IMR-90 (cell line): ENCODE results near the gene TSPEAR. TPM values are rescaled to one million over a fixed set of nuclear protein-coding genes. Genes with fewer than 3 reads are reported as not detected.

ENCODE experiments used
- ATAC-seq: fragments of 200-7000 bp; cut with Tn5 transposase; 2 replicates; pipeline ENCODE4 v1.9.1; 2020; ENCODE audit warnings: low read depth, mild to moderate bottlenecking, moderate library complexity
- BruUV-seq: library from RNA; stranded (reverse); fragments of 400-500 nt; replicated peaks from 2 replicates; lab custom pipeline; 2021; lab: Mats Ljungman, UMichigan
- CTCF ChIA-PET: fragments of 300-600 bp; formaldehyde crosslinking; extraction: SDS; loops from one replicate; lab custom pipeline; 2021; ENCODE audit warnings: antibody characterized with exemption; lab: Yijun Ruan, JAX
- POLR2A ChIA-PET: fragments of 300-600 bp; sonication (Branson Sonifier 250); formaldehyde crosslinking; loops from one replicate; lab custom pipeline; 2022; ENCODE audit warnings: antibody characterized with exemption; ENCODE audit not compliant: unreplicated experiment; lab: Charles Lee
- DNase-seq: peaks from one replicate; pipeline ENCODE4 v3.0.0; 2013
- H2AFZ ChIP-seq: replicated peaks from 2 replicates; pipeline ENCODE3; 2013; ENCODE audit warnings: low read length, mild to moderate bottlenecking; ENCODE audit not compliant: poor library complexity
- H2AK5ac ChIP-seq: 2 replicates; pipeline ENCODE4 v1.6.1; 2013; ENCODE audit warnings: low read depth, low read length, inconsistent platforms
- H2AK9ac ChIP-seq: replicated peaks from 2 replicates; pipeline ENCODE3; 2013; ENCODE audit warnings: mild to moderate bottlenecking, low read depth, low read length, moderate library complexity; ENCODE audit not compliant: poor library complexity
- H2BK120ac ChIP-seq: 2 replicates; pipeline ENCODE4 v1.6.1; 2013; ENCODE audit warnings: low read depth, low read length, inconsistent platforms
- H2BK15ac ChIP-seq: 3 replicates; pipeline ENCODE4 v1.6.1; 2013; ENCODE audit warnings: low read depth, low read length, inconsistent platforms
- H2BK20ac ChIP-seq: 2 replicates; pipeline ENCODE4 v1.6.1; 2013; ENCODE audit warnings: low read depth, mild to moderate bottlenecking, inconsistent platforms, low read length, moderate library complexity
- H2BK5ac ChIP-seq: 2 replicates; pipeline ENCODE4 v1.6.1; 2013; ENCODE audit warnings: mild to moderate bottlenecking, low read depth, low read length, inconsistent platforms; ENCODE audit not compliant: poor library complexity, severe bottlenecking
- H3K14ac ChIP-seq: replicated peaks from 2 replicates; pipeline ENCODE4 v1.6.1; 2013; ENCODE audit warnings: low read depth, low read length, inconsistent platforms
- H3K18ac ChIP-seq: 2 replicates; pipeline ENCODE4 v1.6.1; 2013; ENCODE audit warnings: low read depth, low read length, control low read depth
- H3K23ac ChIP-seq: 2 replicates; pipeline ENCODE4 v1.6.1; 2013; ENCODE audit warnings: low read depth, low read length, inconsistent platforms
- H3K27ac ChIP-seq: 2 replicates; pipeline ENCODE4 v1.5.1; 2013; ENCODE audit warnings: mild to moderate bottlenecking, control low read depth, low read length; ENCODE audit not compliant: insufficient read depth
- H3K27me3 ChIP-seq: 2 replicates; pipeline ENCODE4 v1.6.1; 2013; ENCODE audit warnings: low read length; ENCODE audit not compliant: control insufficient read depth, insufficient read depth
- H3K36me3 ChIP-seq: 2 replicates; pipeline ENCODE4 v1.6.1; 2013; ENCODE audit warnings: low read length, mixed read lengths; ENCODE audit not compliant: control insufficient read depth, insufficient read depth
- H3K4ac ChIP-seq: 2 replicates; pipeline ENCODE4 v1.6.1; 2013; ENCODE audit warnings: low read depth, low read length, inconsistent platforms
- H3K4me1 ChIP-seq: 2 replicates; pipeline ENCODE4 v1.6.1; 2013; ENCODE audit warnings: low read length, mixed read lengths; ENCODE audit not compliant: control insufficient read depth, insufficient read depth
- H3K4me2 ChIP-seq: 2 replicates; pipeline ENCODE4 v1.6.1; 2013; ENCODE audit warnings: low read depth, mild to moderate bottlenecking, control low read depth, low read length, moderate library complexity
- H3K4me3 ChIP-seq: 2 replicates; pipeline ENCODE4 v1.5.1; 2013; ENCODE audit warnings: low read depth, mild to moderate bottlenecking, control low read depth, low read length, moderate library complexity; ENCODE audit not compliant: insufficient read depth
- H3K56ac ChIP-seq: 2 replicates; pipeline ENCODE4 v1.6.1; 2013; ENCODE audit warnings: low read length, inconsistent platforms; ENCODE audit not compliant: insufficient read depth; ENCODE audit errors: extremely low read depth
- H3K79me1 ChIP-seq, 2 experiments: 2 replicates each; pipeline ENCODE4 v1.6.1; 2013; ENCODE audit warnings: low read length in 2 of 2, inconsistent platforms in 1 of 2, low read depth in 1 of 2
- H3K9ac ChIP-seq: 2 replicates; pipeline ENCODE4 v1.6.1; 2013; ENCODE audit warnings: low read depth, low read length, control low read depth
- H3K9me1 ChIP-seq: 2 replicates; pipeline ENCODE4 v1.6.1; 2013; ENCODE audit warnings: low read length, inconsistent platforms; ENCODE audit not compliant: insufficient read depth
- H3K9me3 ChIP-seq: 2 replicates; pipeline ENCODE4 v1.6.1; 2013; ENCODE audit warnings: low read length; ENCODE audit not compliant: control insufficient read depth, insufficient read depth
- H4K20me1 ChIP-seq: 2 replicates; pipeline ENCODE4 v1.6.1; 2013; ENCODE audit warnings: low read length, inconsistent platforms; ENCODE audit not compliant: insufficient read depth
- H4K5ac ChIP-seq: 2 replicates; pipeline ENCODE4 v1.6.1; 2013; ENCODE audit warnings: mild to moderate bottlenecking, low read depth, low read length, control low read depth
- H4K8ac ChIP-seq, 2 experiments: 2 replicates each; pipeline ENCODE4 v1.6.1; 2013; ENCODE audit warnings: low read depth in 2 of 2, low read length in 2 of 2, control low read depth in 1 of 2, inconsistent platforms in 1 of 2
- H4K91ac ChIP-seq: 2 replicates; pipeline ENCODE4 v1.6.1; 2013; ENCODE audit warnings: low read depth, low read length, inconsistent platforms; ENCODE audit not compliant: insufficient read depth
- BHLHE40 ChIP-seq: fragments of 150-350 bp; IDR thresholded peaks from 2 replicates; pipeline ENCODE4 v1.6.1; 2016; ENCODE audit warnings: mild to moderate bottlenecking, low read depth, low read length
- CEBPB ChIP-seq: IDR thresholded peaks from 2 replicates; pipeline ENCODE4 v1.6.1; 2012; ENCODE audit warnings: low read depth, low read length, improper control_type of control experiment
- CTCF ChIP-seq: conservative IDR thresholded peaks from 2 replicates; pipeline ENCODE4 v1.5.1; 2012; ENCODE audit warnings: mild to moderate bottlenecking, low read depth, low read length, improper control_type of control experiment
- MAFK ChIP-seq: IDR thresholded peaks from 2 replicates; pipeline ENCODE4 v1.6.1; 2012; ENCODE audit warnings: low read depth, low read length, improper control_type of control experiment
- POLR2A ChIP-seq: IDR thresholded peaks from 2 replicates; pipeline ENCODE4 v1.6.1; 2012; ENCODE audit warnings: mild to moderate bottlenecking, low read depth, low read length
- RAD21 ChIP-seq: IDR thresholded peaks from 2 replicates; pipeline ENCODE4 v1.6.1; 2012; ENCODE audit warnings: low read length, improper control_type of control experiment
- RCOR1 ChIP-seq: IDR thresholded peaks from 2 replicates; pipeline ENCODE4 v1.6.1; 2012; ENCODE audit warnings: mild to moderate bottlenecking, low read length, improper control_type of control experiment; ENCODE audit not compliant: insufficient replicate concordance
- RFX5 ChIP-seq: IDR thresholded peaks from 2 replicates; pipeline ENCODE4 v1.8.0; 2012; ENCODE audit warnings: low read depth, mild to moderate bottlenecking, low read length, moderate library complexity
- SMC3 ChIP-seq: fragments of 150-350 bp; IDR thresholded peaks from 2 replicates; pipeline ENCODE4 v1.6.1; 2016; ENCODE audit warnings: low read depth, mild to moderate bottlenecking, antibody characterized with exemption, low read length, moderate library complexity
- USF2 ChIP-seq: fragments of 150-350 bp; IDR thresholded peaks from 2 replicates; pipeline ENCODE4 v1.6.1; 2017; ENCODE audit warnings: mild to moderate bottlenecking, antibody characterized with exemption, low read length, low read depth
- WGBS, 2 experiments: methylation state at CpG; one replicate each; pipeline versions ENCODE4 v1.1.5 to v1.1.7; 2013; ENCODE audit warnings: missing lambda C conversion rate in 2 of 2; ENCODE audit not compliant: insufficient read length in 1 of 2; ENCODE audit errors: extremely low coverage in 2 of 2; 5-methylcytosine and 5-hydroxymethylcytosine counted together
- dilution Hi-C: fragments of 300-500 bp; cut with HindIII; formaldehyde crosslinking; loops from one replicate; pipeline ENCODE4 v1.14.3; 2018; ENCODE audit warnings: low sequenced_read_pairs; ENCODE audit not compliant: unreplicated experiment
- in situ Hi-C: fragments of 300-500 bp; cut with MboI; formaldehyde crosslinking; loops from 3 replicates; pipeline ENCODE4 v1.14.3; 2019; ENCODE audit warnings: low sequenced_read_pairs, inconsistent platforms, mixed read lengths
- intact Hi-C: fragments of 100-400 bp; cut with micrococcal nuclease; formaldehyde crosslinking; loops from 2 replicates; pipeline ENCODE4 v1.10.0; 2022
- polyA plus RNA-seq, 3 experiments: library from polyadenylated mRNA; depleted of rRNA; stranded (reverse); fragments of >200 nt; gene quantifications; 2 replicates each; pipeline ENCODE4 v1.2.3, GENCODE V29; 2012; ENCODE audit warnings: low replicate concordance in 1 of 3
- total RNA-seq: library from RNA; depleted of rRNA; stranded (reverse); fragments of >200 nt; gene quantifications from 2 replicates; pipeline ENCODE4 v1.2.3, GENCODE V29; 2012

The TSPEAR gene
- total and polyA plus RNA-seq, 2 of the 4 experiments (the other 2 are of a cell fraction): not detected

- Histone ChIP-seq H3K56ac (no peak overlapping the region), H4K20me1 (no peaks in the 10 kb centered on the region), H3K36me3 (no peaks in the 10 kb centered on the region), H2BK5ac (no peak overlapping the region), H3K27ac (no peak overlapping the region), H3K9ac (no peak overlapping the region), H4K8ac (no peak overlapping the region), H3K4me3 (no peak overlapping the region), H3K9me3 (peaks cover 4% of the 10 kb centered on the region; the same call in 1 of the 2 replicates), H4K5ac (no peak overlapping the region), H2BK20ac (no peak overlapping the region), H3K4ac (no peak overlapping the region), H3K18ac (no peak overlapping the region), H3K4me2 (no peak overlapping the region), H2BK15ac (no peak overlapping the region), H3K79me1 (no peaks in the 10 kb centered on the region), H3K23ac (no peak overlapping the region), H2AK5ac (no peak overlapping the region), H2BK120ac (no peak overlapping the region), H2AK9ac (no peak overlapping the region), H3K9me1 (no peaks in the 10 kb centered on the region), H3K27me3 (0 out of 2 replicates have a peak, but pooled peaks cover 2% of the 10 kb centered on the region), H2AFZ (no peak overlapping the region), H3K4me1 (no peaks in the 10 kb centered on the region), H4K91ac (no peak overlapping the region), H3K14ac (no peak overlapping the region)
- ChIA-PET CTCF (no interaction called here), POLR2A (no interaction called here)
- dilution Hi-C loops: no loop called here
- DNase-seq (no peak), ATAC-seq (no peak)
- no TSS peak for BruUV-seq
- TF ChIP-seq MAFK (no peak), POLR2A (no peak), BHLHE40 (no peak), RFX5 (no peak), RAD21 (no peak), RCOR1 (no peak), CTCF (no peak), CEBPB (no peak), USF2 (no peak), SMC3 (no peak)
- in situ Hi-C loops: no loop called here
- intact Hi-C loops: no loop called here
- WGBS, 2 experiments: no CpG with 5 or more reads among the region's 7 CpGs
These were observed 175.4 kb downstream of the TSPEAR start for GRCh38 chr21:44535963-44536362.
